Suprapubic skin (tissue), 4 donors: ENCODE results near the gene SMPD3. TPM values are rescaled to one million over a fixed set of nuclear protein-coding genes. Genes with fewer than 3 reads are reported as not detected.

Source experiments
- DNase-seq, 2 donors: peaks; one replicate each; pipeline ENCODE4 v3.0.0-alpha.2; 2019; ENCODE audit warnings: low spot score in 2 of 2
- H3K27ac ChIP-seq: fragments of 200-600 bp; sonication (generic); one replicate; pipeline ENCODE4 v1.5.1; 2019
- H3K27me3 ChIP-seq: fragments of 200-600 bp; sonication (generic); one replicate; pipeline ENCODE4 v1.5.1; 2019
- H3K36me3 ChIP-seq: fragments of 200-600 bp; sonication (generic); one replicate; pipeline ENCODE4 v1.5.1; 2019
- H3K4me1 ChIP-seq: fragments of 200-600 bp; sonication (generic); one replicate; pipeline ENCODE4 v1.5.1; 2019
- H3K4me3 ChIP-seq: fragments of 200-600 bp; sonication (generic); one replicate; pipeline ENCODE4 v1.5.1; 2019; ENCODE audit warnings: mild to moderate bottlenecking
- H3K9me3 ChIP-seq: fragments of 200-600 bp; sonication (generic); one replicate; pipeline ENCODE4 v1.5.1; 2019
- CTCF ChIP-seq, 2 donors: fragments of 200-600 bp in 1 of 2; fragments of 450-650 bp in 1 of 2; sonication (generic) in 1 of 2; IDR thresholded peaks; one replicate each; pipeline ENCODE4 v1.5.1; 2016 to 2019; ENCODE audit warnings: antibody characterized with exemption in 2 of 2, mild to moderate bottlenecking in 1 of 2, moderate library complexity in 1 of 2
- EP300 ChIP-seq: sonication (generic); formaldehyde crosslinking; IDR thresholded peaks from one replicate; pipeline ENCODE4 v1.6.1; 2017; ENCODE audit warnings: antibody characterized with exemption
- POLR2A ChIP-seq, 2 donors: fragments of 450-650 bp; IDR thresholded peaks; one replicate each; pipeline ENCODE4 v1.6.1; 2017; ENCODE audit warnings: antibody characterized with exemption in 2 of 2, mild to moderate bottlenecking in 2 of 2, moderate library complexity in 2 of 2
- POLR2AphosphoS5 ChIP-seq, 3 donors: sonication (generic); formaldehyde crosslinking; IDR thresholded peaks; one replicate each; pipeline ENCODE4 v1.6.1; 2017; ENCODE audit warnings: antibody characterized with exemption in 3 of 3
- WGBS: methylation state at CpG from one replicate; pipeline ENCODE4 v1.1.5; 2018; 5-methylcytosine and 5-hydroxymethylcytosine counted together
- total RNA-seq, 4 donors: library from RNA; depleted of rRNA; stranded (reverse); fragments of >200 nt; gene quantifications; one replicate each; pipeline ENCODE4 v1.1.0, GENCODE V29; 2016

SMPD3 gene
- total RNA-seq, 4 donors from 2014 or later, result 26.2 to 64.9 (median 39.9) TPM

GRCh38 chr16:68349838-68350410, 98.4 kb downstream of the SMPD3 start:
- H3K4me1 ChIP-seq, result peaks cover 6% of the 10 kb centered on the region
- no peaks in the 10 kb centered on the region for H3K9me3 ChIP-seq
- TF ChIP-seq POLR2AphosphoS5 (IDR thresholded peaks at IDR 0.05) (no peak), EP300 (no peak), POLR2A (IDR thresholded peaks at IDR 0.05) (no peak), CTCF (IDR thresholded peaks at IDR 0.05) (no peak)
- H3K27ac ChIP-seq, result no peak overlapping the region
- WGBS, result 88% methylated on average over 10 of the region's 10 CpGs
- peaks cover 94% of the 10 kb centered on the region for H3K36me3 ChIP-seq
- no peaks in the 10 kb centered on the region for H3K27me3 ChIP-seq
- no peak for DNase-seq
- no peak overlapping the region for H3K4me3 ChIP-seq

- Histone ChIP-seq H3K27ac (no peak overlapping the region), H3K27me3 (no peaks in the 10 kb centered on the region), H3K36me3 (peaks cover 90% of the 10 kb centered on the region), H3K4me3 (no peak overlapping the region), H3K9me3 (no peaks in the 10 kb centered on the region), H3K4me1 (peaks cover 6% of the 10 kb centered on the region)
- no peak for DNase-seq
- WGBS, result 94% methylated on average over 27 of the region's 27 CpGs
- no peak for TF ChIP-seq CTCF (IDR thresholded peaks at IDR 0.05)
- TF ChIP-seq POLR2A (IDR thresholded peaks at IDR 0.05), result no peak
- TF ChIP-seq EP300, result no peak
- no peak for TF ChIP-seq POLR2AphosphoS5 (IDR thresholded peaks at IDR 0.05)
These were observed 99.5 kb downstream of the SMPD3 start for GRCh38 chr16:68348639-68349445.

- Histone ChIP-seq H3K36me3 (peaks cover 88% of the 10 kb centered on the region), H3K9me3 (no peaks in the 10 kb centered on the region), H3K4me1 (peaks cover 6% of the 10 kb centered on the region), H3K4me3 (no peak overlapping the region), H3K27me3 (no peaks in the 10 kb centered on the region), H3K27ac (no peak overlapping the region)
- DNase-seq, result no peak
- WGBS, result 84% methylated on average over 4 of the region's 4 CpGs
- TF ChIP-seq CTCF (IDR thresholded peaks at IDR 0.05) (no peak), POLR2AphosphoS5 (IDR thresholded peaks at IDR 0.05) (no peak), EP300 (no peak), POLR2A (IDR thresholded peaks at IDR 0.05) (no peak)
These were observed 100.7 kb downstream of the SMPD3 start for GRCh38 chr16:68347605-68348004.

GRCh38 chr16:68346892-68347480, 101.3 kb downstream of the SMPD3 start:
- no peak overlapping the region for H3K4me3 ChIP-seq
- no peak overlapping the region for H3K27ac ChIP-seq
- H3K27me3 ChIP-seq, result no peaks in the 10 kb centered on the region
- H3K4me1 ChIP-seq, result peaks cover 6% of the 10 kb centered on the region
- H3K36me3 ChIP-seq, result peaks cover 88% of the 10 kb centered on the region
- WGBS, result 82% methylated on average over 4 of the region's 12 CpGs
- H3K9me3 ChIP-seq, result no peaks in the 10 kb centered on the region
- DNase-seq, result no peak
- TF ChIP-seq POLR2AphosphoS5 (IDR thresholded peaks at IDR 0.05) (no peak), CTCF (IDR thresholded peaks at IDR 0.05) (no peak), POLR2A (IDR thresholded peaks at IDR 0.05) (no peak), EP300 (no peak)
